ENCODE results near the gene HRG.

DNA sequence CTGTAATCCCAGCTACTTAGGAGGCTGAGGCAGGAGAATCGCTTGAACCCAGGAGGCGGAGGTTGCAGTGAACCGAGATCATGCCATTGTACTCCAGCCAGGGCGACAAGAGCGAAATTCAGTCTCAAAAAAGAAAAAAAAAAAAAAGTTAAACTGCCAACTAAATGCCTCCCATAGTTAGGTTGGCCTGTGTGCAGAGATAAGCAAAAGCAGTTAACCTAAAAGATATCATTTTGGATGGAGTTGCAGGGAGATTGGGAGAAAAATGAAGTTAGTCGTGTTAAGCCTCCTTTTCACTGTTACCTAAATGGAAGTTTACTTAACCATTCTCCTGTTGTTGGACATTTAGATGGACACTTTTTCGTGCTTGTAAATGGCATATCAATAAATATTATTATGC is 37.1 kb upstream of the HRG start:
- TF ChIP-seq, protein P1, sequence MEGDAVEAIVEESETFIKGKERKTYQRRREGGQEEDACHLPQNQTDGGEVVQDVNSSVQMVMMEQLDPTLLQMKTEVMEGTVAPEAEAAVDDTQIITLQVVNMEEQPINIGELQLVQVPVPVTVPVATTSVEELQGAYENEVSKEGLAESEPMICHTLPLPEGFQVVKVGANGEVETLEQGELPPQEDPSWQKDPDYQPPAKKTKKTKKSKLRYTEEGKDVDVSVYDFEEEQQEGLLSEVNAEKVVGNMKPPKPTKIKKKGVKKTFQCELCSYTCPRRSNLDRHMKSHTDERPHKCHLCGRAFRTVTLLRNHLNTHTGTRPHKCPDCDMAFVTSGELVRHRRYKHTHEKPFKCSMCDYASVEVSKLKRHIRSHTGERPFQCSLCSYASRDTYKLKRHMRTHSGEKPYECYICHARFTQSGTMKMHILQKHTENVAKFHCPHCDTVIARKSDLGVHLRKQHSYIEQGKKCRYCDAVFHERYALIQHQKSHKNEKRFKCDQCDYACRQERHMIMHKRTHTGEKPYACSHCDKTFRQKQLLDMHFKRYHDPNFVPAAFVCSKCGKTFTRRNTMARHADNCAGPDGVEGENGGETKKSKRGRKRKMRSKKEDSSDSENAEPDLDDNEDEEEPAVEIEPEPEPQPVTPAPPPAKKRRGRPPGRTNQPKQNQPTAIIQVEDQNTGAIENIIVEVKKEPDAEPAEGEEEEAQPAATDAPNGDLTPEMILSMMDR (IDR thresholded peaks at IDR 0.05): no peak
- no peak for TF ChIP-seq POLR2A (IDR thresholded peaks at IDR 0.05)

All from esophagus squamous epithelium (tissue), 4 donors.